Tibial nerve (tissue), 4 donors: Measurements from ENCODE around the gene RNU7-1. TPM values are rescaled to one million over a fixed set of nuclear protein-coding genes. Genes with fewer than 3 reads are reported as not detected.

Source experiments
- DNase-seq, 2 donors: peaks; one replicate each; pipeline ENCODE4 v3.0.0-alpha.2; 2019; ENCODE audit warnings: low spot score in 2 of 2
- H3K27ac ChIP-seq, 4 donors: fragments of 200-600 bp; sonication (generic) in 3 of 4; one replicate each; pipeline ENCODE4 v1.5.1; 2017 to 2019; ENCODE audit warnings: mild to moderate bottlenecking in 1 of 4
- H3K27me3 ChIP-seq, 2 donors: fragments of 200-600 bp; sonication (generic) in 1 of 2; one replicate each; pipeline versions ENCODE4 v1.5.1 to v1.6.0; 2017 to 2019
- H3K36me3 ChIP-seq, 3 donors: fragments of 200-600 bp; sonication (generic); one replicate each; pipeline ENCODE4 v1.5.1; 2018 to 2019
- H3K4me1 ChIP-seq, 4 donors: fragments of 200-600 bp; sonication (generic) in 3 of 4; one replicate each; pipeline ENCODE4 v1.5.1; 2017 to 2019
- H3K4me3 ChIP-seq, 4 donors: fragments of 200-600 bp; sonication (generic) in 3 of 4; one replicate each; pipeline ENCODE4 v1.5.1; 2017 to 2019; ENCODE audit warnings: mild to moderate bottlenecking in 1 of 4, moderate library complexity in 1 of 4
- H3K9me3 ChIP-seq, 4 donors: fragments of 200-600 bp; sonication (generic) in 3 of 4; one replicate each; pipeline ENCODE4 v1.5.1; 2017 to 2019
- CTCF ChIP-seq, 5 experiments: fragments of 200-600 bp in 3 of 5; fragments of 450-650 bp in 2 of 5; sonication (generic) in 3 of 5; IDR thresholded peaks; one replicate each; pipeline ENCODE4 v1.5.1; 2016 to 2019; ENCODE audit warnings: antibody characterized with exemption in 5 of 5, mild to moderate bottlenecking in 3 of 5, moderate library complexity in 2 of 5
- EP300 ChIP-seq, 2 donors: sonication (generic); formaldehyde crosslinking; IDR thresholded peaks; one replicate each; pipeline ENCODE4 v1.6.1; 2017; ENCODE audit warnings: antibody characterized with exemption in 2 of 2, mild to moderate bottlenecking in 1 of 2
- POLR2A ChIP-seq, 2 donors: fragments of 450-650 bp; IDR thresholded peaks; one replicate each; pipeline ENCODE4 v1.6.1; 2017; ENCODE audit warnings: antibody characterized with exemption in 2 of 2, mild to moderate bottlenecking in 2 of 2, moderate library complexity in 2 of 2
- WGBS, 2 donors: methylation state at CpG; one replicate each; pipeline ENCODE4 v1.1.5; 2018; 5-methylcytosine and 5-hydroxymethylcytosine counted together
- total RNA-seq, 4 donors: library from RNA; depleted of rRNA; stranded (reverse); fragments of >200 nt; gene quantifications; one replicate each; pipeline ENCODE4 v1.1.0, GENCODE V29; 2016

RNU7-1 gene
- total RNA-seq, 4 donors from 2014 or later: not detected

DNA sequence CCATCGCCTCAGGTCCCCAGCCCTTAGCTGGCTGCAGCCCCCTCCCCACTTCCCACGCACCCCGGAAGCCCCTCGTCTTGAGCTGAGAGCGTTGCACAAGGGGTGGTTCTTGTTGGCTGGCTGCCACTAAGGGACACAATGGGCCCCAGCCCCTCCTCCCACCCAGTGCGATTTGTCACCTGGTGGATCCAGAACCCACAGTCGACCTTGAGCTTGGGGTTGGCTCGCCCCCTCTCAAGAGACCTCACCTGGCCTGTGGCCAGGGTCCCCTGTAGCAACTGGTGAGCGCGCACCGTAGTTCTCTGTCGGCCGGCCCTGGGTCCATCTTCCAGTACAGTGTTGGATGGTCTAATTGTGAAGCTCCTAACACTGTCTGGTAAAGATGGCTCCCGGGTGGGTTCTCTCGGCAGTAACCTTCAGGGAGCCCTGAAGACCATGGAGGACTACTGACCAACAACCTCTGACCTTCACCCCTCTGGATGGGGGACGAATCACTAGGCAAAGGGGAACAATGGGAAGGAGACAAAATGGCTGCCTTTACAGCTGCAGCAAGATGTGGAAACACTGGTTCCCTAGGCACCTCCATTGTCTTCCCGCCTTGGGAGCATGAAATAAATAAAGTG lies 20.3 kb downstream of the RNU7-1 start:
- no peak overlapping the region for H3K4me3 ChIP-seq
- WGBS, 2 donors: 62 to 78% methylated on average over 15 to 17 of the region's 17 CpGs
- H3K36me3 ChIP-seq: peaks cover 0 to 38% (median 28%) of the 10 kb centered on the region in 3 donors
- H3K27ac ChIP-seq: peak overlapping the region in 3 of 4 donors; percentile 77 to 96 (median 86)
- no peak for TF ChIP-seq EP300 (IDR thresholded peaks at IDR 0.05)
- TF ChIP-seq POLR2A (IDR thresholded peaks at IDR 0.05): no peak
- TF ChIP-seq CTCF (IDR thresholded peaks at IDR 0.05): no peak
- H3K9me3 ChIP-seq: no peaks in the 10 kb centered on the region
- H3K4me1 ChIP-seq: peaks cover 0 to 67% (median 39%) of the 10 kb centered on the region in 4 donors
- no peak for DNase-seq
- no peaks in the 10 kb centered on the region for H3K27me3 ChIP-seq

DNA sequence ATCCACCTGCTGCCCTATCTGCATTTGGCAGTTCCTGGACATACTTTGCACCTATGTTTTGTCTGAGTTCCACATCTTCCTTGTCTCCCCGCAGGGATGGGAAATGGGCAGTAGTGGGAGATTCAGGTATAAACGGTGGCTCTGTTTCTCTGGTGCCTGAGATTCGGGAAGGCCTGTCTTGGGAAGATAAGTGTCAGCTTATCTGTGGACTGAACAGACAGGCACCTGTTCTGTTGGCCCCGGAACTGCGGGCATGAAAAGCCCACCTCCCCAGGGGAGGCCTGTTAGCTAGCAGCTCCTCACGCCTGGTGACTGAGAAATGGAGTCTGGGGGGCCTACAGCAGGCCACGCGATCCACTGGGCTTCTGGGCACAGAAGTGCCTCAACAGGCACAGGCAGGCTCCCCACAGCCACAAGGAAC lies 21.0 kb downstream of the RNU7-1 start:
- Histone ChIP-seq H3K9me3 (no peaks in the 10 kb centered on the region), H3K27me3 (no peaks in the 10 kb centered on the region), H3K36me3 (peaks cover 0 to 43% (median 28%) of the 10 kb centered on the region in 3 donors), H3K27ac (peak overlapping the region in 3 of 4 donors; percentile 77 to 87 (median 86)), H3K4me1 (peaks cover 0 to 72% (median 44%) of the 10 kb centered on the region in 4 donors), H3K4me3 (no peak overlapping the region)
- no peak for DNase-seq
- TF ChIP-seq EP300 (IDR thresholded peaks at IDR 0.05): no peak
- no peak for TF ChIP-seq POLR2A (IDR thresholded peaks at IDR 0.05)
- no peak for TF ChIP-seq CTCF (IDR thresholded peaks at IDR 0.05)
- WGBS, 2 donors: 70 to 82% methylated on average over 5 to 8 of the region's 8 CpGs

DNA sequence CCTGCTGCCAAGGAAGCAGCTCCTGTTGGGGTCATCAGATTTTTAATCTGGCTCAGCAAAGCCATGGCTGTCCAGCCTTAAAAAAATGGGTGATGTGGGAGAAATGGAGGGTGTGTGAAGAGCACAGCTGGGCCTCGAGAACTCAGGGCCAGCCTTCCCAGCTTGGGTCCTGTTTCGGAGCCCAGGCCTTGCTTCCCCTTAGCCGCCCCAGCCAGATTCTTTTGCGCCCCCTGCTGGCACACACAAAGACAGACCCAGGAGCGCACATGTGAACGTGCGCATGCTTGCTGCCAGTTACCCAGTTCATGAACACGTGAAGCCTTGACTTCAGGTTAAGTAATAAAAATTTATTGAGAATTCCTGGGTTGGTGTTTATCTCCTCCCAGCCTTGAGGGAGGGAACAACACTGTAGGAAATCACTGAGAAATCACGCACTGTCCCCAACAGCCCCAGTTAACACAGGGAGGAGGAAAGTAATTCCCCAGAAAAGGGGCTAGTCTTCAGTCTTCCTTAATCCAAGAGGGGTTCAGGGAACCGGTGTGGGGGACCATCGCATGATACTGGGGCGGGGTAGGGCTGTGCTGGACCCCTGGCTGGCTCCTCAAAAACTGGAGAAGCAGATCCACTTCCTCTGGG lies 21.5 kb downstream of the RNU7-1 start:
- 17 to 27% methylated on average over 12 of the region's 12 CpGs for WGBS, 2 donors
- Histone ChIP-seq H3K4me3 (no peak overlapping the region), H3K27me3 (no peaks in the 10 kb centered on the region), H3K9me3 (no peaks in the 10 kb centered on the region), H3K36me3 (peaks cover 0 to 43% (median 28%) of the 10 kb centered on the region in 3 donors), H3K4me1 (peaks cover 0 to 73% (median 44%) of the 10 kb centered on the region in 4 donors), H3K27ac (peak overlapping the region in 3 of 4 donors; percentile 77 to 87 (median 86))
- DNase-seq: peak in 1 of 2 donors; percentile 74
- TF ChIP-seq CTCF (IDR thresholded peaks at IDR 0.05) (peak; percentile 86 to 95 (median 93)), POLR2A (IDR thresholded peaks at IDR 0.05) (no peak), EP300 (IDR thresholded peaks at IDR 0.05) (peak; percentile 19 to 57)

GRCh38 chr12:6965714-6966113 lies 22.1 kb downstream of the RNU7-1 start:
- WGBS, 2 donors: 60 to 72% methylated on average over 4 of the region's 4 CpGs
- peaks cover 0 to 43% (median 28%) of the 10 kb centered on the region in 3 donors for H3K36me3 ChIP-seq
- no peaks in the 10 kb centered on the region for H3K9me3 ChIP-seq
- H3K27ac ChIP-seq: peak overlapping the region in 3 of 4 donors; percentile 9 to 86 (median 29)
- peaks cover 0 to 67% (median 38%) of the 10 kb centered on the region in 4 donors for H3K4me1 ChIP-seq
- no peaks in the 10 kb centered on the region for H3K27me3 ChIP-seq
- no peak for DNase-seq
- H3K4me3 ChIP-seq: no peak overlapping the region
- TF ChIP-seq EP300 (IDR thresholded peaks at IDR 0.05) (no peak), CTCF (IDR thresholded peaks at IDR 0.05) (no peak), POLR2A (IDR thresholded peaks at IDR 0.05) (no peak)

DNA sequence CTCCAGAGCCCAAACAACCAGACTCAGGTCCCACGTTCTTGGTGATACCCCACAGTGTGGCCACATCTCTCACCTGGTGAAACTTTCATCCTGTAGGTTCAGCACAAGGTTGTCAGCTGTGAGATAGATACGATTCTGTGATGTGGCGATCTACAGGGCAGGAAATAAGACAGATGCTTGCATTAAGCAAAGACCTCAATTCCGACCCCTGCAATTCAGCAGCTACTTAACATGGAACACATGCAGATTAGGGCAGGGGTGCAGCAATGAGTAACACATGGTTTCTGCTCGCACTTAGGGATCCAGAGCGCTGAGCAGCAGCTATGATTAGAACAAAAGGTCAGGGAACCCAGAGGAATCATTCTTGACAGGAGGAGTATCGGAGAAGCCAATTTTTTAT lies 22.7 kb downstream of the RNU7-1 start:
- Histone ChIP-seq H3K4me1 (peaks cover 0 to 62% (median 33%) of the 10 kb centered on the region in 4 donors), H3K27ac (no peak overlapping the region), H3K9me3 (no peaks in the 10 kb centered on the region), H3K4me3 (no peak overlapping the region), H3K36me3 (peaks cover 0 to 43% (median 28%) of the 10 kb centered on the region in 3 donors), H3K27me3 (no peaks in the 10 kb centered on the region)
- no peak for DNase-seq
- TF ChIP-seq EP300 (IDR thresholded peaks at IDR 0.05): no peak
- TF ChIP-seq POLR2A (IDR thresholded peaks at IDR 0.05): no peak
- no peak for TF ChIP-seq CTCF (IDR thresholded peaks at IDR 0.05)
- WGBS, 2 donors: 77 to 85% methylated on average over 7 of the region's 7 CpGs
